T-helper 1 cell (primary cell): ENCODE measurements around the gene CACNB3.

ENCODE experiments used
- DNase-seq, 5 donors: peaks; one replicate each; pipeline ENCODE4 v3.0.0-alpha.2; 2012 to 2020
- total RNA-seq, 4 donors: gene quantifications; one replicate each; lab custom pipeline; 2026; lab: John Stamatoyannopoulos, UW

CACNB3 gene
- 5.4 to 7.3 (median 6.4) reads per million in 4 donors for total RNA-seq

DNA sequence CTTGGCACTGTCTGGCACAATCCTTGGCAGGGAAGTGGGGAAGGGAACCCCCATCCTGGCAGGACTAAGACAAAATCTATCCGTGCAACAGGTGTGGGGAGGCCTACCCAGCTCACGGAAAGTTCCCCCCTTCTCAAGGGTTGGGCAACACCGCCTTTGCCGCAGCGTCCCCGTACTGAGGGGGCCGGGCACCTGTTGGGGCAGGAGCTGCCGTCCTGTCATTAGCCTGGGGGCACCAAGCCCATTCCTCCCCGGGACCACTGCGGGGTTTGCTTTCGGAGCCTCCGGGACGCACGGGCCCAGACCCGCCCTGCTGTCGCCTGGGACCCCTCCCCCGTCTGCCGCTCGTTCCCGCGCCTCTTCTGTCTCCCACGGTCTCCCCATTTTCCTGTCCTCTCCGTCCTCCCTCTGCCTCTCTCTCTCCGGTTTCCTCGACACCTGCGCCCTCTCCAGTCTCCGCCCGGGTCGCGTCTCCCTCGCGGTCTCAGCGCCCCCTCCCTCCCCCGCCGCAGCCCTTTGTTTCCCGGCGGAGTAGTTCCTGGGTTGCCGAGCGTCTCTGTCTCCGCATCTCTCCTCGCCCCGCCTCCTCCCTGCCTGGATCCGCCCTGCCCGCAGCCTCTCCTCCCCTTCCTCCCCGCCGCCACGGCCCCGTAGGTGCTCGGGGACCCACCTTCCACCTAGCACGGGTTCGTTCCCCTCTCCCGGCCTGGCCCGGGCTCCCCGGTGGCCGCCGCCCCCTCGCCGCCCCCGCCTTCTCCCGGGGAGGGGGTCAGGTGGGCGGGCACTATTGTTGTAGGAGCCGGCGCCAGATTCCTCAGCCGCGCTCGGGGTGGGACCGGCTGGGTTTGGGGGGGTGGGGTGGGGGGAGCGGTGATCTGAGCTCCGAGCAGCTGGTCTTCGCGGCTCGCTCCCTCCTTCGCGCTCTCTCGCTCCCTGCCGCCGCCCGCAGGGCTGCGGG is at the start of gene CACNB3:
TSS of gene CACNB3 (plus strand) at position 624 of the 958 bp plus-strand sequence. CDS start 434 bp downstream, outside the sequence.
- DNase-seq = peak; percentile 64 to 77 (median 72)

DNA sequence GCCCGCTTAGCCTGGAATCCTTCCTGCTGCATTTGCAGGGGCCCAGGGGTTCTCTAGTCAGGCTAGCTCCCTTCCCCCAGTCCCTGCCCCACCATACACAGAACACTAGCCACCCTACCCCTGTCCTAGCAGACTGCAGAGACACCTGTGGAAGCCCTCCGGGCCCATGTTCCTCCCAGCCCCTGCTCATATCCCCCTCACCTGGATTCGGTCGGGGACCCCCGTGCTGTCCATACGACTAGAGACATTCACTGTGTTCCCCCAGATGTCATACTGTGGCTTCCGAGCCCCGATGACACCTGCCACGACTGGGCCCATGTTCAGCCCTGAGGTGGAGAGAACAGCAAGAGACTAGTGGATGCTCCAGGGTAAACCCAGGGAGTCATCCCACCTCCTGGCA is 49.6 kb upstream of the CACNB3 start:
- DNase-seq = no peak

DNA sequence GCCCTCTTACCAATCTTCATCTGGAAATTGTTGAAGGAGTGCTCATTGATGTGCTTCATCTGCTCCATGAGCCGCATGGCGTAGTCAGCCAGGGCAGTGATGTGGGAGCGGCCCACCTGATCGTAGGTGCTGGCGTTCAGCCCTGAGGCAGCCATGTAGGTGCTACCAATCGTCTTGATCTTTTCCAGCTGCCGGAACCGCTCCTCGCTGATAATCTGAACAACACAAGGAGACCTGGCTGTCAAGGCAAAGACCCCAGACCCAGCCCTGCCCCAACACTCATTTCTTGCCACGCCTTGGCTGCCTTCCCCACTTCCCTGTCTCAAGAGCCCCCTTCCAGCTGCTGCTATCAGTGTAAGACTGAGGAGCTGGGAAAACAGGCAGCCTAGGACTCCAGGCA is 47.5 kb upstream of the CACNB3 start:
- no peak for DNase-seq

DNA sequence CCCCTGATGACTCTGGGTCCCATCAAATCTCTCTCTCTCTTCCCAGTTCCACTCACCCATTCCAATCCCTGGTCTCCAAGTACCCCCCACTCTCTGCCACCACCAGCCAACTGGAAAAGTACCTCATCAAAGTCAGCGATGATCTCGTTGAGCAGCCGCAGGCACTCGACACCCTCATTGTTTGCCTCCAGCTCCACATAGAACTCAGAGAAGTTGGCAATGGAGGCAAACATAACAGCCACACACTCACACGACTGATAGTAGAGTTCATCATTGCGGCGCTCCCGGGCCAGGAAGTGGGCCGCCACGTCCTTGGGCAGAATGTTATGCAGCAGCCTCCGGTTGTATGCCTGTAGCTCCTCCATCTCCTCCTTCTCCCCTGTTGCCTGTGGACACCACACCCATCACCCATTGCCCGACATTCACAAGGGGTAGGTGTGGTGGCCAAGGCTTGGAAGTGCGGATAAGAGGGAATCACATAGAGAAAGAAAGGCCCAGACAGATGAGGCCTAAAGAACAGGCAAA is 46.6 kb upstream of the CACNB3 start:
- DNase-seq = no peak

DNA sequence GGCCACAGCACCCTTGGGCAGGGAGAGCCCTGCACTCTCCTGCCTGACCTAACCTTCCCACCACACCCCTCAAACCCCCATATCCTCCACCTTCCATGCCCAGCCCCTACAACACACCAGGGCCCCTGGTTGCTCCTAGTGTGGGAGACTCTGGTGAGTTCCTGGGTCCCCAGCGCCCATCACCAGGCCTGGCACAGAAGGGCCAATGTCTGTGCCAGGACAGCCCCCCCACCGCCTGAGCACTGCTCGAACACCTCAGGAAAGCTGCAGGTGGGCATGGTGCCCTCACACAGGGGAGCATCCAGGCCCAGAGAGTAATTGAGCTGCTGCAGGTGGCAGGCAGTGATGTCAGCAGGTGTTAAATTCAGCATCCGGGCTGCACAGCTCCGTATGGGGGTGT is 44.6 kb upstream of the CACNB3 start:
- DNase-seq = no peak

DNA sequence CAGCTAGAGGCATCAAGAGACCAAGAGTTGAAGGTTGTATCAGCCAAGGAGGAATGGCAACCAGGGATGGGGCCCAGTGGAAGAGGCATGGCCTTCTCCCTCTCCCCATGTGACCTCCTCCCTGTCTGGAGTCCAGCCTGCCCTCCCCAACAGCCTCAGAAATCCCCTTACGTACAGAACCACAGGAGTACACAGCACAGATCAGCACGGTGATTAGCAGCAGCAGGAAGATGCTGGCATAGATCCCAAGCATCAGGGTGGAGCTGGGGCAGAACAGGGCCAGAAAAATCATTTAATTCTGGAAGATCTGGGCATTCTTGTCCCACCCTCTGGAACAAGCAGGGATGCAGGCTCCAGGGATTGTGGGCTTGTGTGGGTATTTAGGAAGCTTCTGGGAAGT is 43.8 kb upstream of the CACNB3 start:
- DNase-seq = no peak

DNA sequence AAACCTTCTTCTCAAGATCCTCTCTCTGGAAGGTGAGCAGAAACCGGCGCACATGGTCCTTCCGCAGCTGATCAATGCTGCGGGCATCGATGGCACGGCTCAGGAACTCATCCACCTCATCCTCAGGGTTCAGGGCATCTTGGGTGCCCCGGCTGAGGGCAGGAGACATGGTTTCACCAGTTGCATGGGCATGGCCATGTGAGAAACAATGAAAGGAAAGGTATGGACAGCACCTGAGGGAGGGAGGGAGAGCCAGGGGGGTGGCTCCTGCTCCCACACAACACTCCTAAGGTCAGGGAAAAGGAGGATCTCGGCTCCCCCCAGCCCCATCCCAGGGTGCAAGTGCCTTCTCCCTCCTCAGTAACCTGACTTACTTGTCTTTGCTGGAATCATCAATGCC is 43.0 kb upstream of the CACNB3 start:
- DNase-seq = no peak

DNA sequence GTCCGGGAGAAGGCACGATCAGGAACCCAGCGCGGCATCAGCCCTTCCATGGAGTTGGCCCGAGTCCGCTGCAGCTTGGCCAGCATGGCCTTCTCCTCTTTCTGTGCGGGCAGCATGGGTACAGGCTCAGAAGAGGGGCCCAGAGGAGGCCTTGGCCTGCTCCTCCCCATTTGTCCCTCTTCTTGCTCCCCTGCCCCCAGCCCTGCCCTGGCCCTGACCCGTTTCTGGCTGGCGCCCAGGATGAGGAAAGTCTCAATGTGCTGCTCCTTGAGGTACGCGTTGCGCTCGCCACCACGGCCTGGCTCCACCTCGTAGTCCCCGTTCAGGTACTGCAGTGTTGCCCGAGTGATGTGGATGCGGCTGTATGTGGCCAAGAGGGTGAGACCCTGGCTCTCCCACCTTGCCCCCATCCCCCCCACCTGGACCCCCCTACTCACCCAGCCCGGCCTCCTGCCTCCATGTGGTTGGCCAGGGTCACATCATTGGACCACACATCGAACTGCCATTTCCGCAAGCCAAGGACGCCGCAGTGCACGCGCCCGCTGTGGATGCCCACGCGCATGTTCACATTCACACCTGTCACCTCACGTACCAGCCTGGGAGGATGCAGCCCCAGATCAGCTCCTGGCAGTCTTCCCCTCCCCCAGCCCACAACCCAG is 42.2 kb upstream of the CACNB3 start:
- DNase-seq = no peak

DNA sequence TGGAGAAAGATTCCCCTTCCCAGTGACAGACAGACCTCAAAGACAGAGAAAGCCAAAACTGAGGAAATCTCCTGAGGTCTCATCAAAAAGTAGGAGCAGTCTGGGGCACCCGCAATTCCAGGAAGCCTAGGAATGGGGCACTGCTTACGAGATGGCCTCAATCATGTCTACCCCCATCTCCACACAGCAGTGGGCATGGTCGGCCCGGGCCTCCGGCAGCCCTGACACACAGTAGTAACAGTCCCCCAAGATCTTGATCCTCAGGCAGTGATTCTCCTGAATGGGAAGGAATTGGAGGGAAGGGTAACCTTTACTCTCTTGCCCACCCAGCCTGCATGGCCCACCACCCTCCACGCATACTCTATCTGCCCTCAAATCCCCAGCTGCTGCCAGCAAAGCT is 41.3 kb upstream of the CACNB3 start:
- no peak for DNase-seq

DNA sequence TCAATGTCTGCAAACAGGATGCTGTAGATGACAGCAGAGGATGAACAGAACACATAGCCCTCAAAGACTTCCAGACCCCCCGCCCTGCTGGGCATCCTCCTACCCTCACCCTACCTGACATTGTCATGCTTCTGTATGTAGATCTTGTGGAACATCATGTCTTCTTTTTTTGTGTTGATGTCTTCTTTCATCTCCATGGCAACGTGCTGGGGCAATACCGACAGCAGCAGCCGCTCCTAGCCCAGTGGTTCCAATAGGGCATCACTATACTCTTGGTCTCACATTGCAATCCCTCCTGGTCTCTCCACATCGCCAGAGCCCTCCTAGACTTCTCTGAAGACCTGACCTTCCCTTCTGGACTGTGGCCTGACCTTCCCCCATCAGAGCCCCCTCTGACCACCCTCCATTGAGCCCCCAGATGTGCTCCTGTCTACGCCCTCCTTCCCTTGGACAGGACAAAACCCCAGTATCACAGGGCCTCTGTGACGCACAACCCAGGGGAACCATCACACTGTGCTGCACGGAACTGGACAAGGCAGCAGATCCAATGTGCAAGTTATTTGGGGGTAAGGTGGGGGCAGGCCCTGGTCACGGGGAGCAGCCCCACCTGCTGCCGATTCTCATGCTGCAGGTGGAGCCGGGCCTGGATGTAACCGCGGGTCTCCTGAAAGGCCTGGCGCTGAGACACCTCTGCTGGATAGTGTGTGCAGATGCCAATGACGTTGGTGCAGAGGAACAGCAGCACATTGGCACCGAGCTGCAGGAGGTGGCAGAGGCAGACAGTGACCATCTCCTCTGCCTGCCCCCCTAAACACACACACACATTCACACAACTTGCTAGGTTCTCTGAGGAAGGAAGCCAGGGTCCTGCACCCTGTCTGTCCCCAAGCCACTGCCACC is 40.5 kb upstream of the CACNB3 start:
- no peak for DNase-seq

DNA sequence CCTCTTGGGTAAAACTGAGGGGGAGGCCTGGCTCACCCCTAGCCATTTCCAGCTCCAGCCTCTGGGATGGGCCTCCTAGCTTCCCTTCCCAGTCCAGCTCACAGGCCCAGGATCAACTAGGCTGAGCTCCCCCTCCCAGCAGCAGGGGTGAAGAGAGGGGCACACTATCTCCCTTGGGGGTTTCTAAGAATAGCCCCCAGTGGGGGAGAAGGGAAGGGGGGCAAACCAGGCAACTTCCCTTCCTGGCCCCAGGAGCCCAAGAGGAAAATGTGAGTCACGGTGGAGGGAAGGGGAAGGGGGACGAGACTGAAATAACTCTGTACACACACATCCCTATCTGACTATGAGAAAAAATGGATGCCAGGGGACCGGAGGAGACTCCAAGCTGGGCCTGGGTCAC is 38.4 kb upstream of the CACNB3 start:
- no peak for DNase-seq

DNA sequence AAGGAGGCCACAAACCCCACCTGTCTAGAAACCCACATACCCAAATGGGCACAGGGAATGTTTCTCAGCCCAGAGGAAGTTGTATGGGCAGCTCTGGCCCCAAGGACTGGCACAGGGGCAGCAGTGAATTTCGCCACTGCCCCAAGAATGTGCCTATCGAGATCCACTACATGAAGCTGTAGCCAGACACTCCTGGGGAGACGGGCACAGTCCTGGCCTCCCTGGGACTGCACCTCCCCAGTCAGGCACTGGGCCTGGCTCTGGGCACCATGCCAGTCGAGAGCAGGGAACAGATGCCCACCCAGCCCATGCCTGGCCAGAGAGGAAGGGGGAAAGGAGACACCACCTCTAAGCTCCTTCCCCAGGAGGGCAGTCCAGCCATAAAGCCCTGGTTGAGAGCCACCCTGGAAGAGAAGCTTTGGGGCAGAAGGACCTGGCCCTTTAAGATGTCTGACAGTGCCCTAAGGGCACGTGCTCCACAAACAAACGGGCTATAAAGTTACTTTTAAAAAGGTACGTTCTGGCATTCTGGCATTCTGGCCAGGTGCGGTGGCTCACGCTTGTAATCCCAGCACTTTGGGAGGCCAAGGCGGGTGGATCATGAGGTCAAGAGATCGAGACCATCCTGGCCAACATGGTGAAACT is 37.8 kb upstream of the CACNB3 start:
- no peak for DNase-seq

DNA sequence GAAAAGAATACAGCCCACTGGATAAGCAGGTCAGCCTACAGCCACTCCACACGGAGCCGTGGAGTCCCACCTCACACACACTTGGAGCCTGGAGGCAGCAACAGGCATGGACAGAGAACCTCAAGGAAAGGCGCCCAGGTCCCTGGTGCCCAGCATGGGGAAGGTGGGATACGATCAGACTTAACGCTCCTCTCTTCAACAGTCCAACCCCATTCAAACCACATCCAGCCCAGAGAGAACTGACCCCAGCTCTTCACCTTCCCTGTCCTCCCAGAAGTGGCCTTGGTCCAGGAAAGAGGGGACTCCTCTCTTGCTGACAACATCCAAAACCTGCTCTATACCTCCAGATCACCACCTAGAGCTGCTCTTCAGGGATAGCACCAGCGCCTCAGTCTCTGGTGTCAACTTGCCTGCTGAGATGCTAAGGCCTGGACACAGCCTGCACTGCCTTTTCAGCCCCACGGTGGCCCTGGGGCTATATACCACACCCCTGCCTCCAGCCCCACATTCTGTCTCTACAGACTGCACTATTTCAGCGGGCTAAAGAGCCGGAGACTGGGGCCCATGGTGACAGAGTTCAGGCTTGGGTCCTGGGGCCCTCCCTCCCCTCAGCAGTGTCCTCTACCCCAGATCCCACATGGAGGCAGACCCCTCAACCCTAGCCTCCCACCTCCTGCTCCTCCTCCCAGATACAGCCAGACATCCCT is 36.4 kb upstream of the CACNB3 start:
- no peak for DNase-seq

DNA sequence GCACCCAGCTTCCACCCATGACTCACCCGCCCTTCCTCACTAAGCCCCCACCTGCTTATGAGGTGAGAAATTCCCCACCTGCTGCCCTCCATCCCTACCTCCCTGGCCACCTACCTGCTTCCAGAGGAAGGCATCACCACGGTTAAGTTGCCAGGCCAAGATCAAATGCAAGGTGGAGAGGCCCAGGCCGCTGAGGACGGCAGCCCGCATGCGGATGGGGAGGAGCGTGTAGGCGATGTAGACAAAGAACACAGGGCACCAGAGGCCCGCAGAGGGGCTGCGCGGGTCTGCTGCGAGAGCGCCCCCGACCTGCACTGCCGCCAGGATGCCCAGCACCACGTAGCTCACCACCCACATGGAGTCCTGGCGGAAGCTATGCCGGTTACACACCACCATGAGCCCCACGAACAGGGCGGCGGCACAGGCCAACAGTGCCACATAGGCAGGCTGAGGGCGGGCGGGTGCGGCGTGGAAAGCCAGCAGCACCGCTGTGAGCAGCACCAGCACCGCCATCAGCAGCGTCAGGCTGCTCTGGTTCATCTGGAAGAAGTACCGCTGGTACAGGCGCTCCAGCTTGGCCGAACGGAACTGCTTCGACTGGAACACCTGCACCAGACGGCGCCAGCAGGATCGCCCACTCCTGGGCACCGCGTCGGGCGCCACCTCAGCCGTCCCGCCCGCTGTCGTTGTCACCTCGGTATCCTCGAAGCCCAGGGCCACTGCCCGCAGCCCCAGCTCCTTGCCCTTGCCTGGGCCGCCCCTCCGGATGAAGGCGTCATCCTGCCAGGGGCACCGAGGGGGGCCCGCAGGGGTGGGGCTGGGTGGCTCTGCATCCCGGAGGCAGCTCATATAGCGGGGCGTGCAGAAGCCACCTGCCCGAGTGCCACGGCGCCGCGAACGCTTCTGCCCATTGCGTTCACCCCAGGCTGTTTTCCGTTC is 35.6 kb upstream of the CACNB3 start:
- no peak for DNase-seq

DNA sequence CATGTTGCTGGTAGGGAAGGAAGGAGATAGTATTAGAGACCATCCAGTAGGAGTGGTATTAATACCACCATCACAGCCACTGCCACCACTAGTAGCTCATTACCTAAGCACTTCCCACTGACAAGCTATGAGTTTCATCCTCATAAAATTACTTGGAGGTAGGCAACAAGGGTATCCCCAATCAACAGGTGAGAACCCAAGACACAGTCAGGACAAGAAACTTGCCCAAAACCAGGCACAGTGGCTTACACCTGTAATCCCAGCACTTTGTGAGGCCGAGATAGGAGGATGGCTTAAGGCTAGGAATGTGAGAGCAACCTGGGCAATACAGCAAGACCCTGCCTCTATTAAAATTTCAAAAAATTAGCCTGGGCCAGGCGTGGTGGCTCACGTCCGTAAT is 34.9 kb upstream of the CACNB3 start:
- no peak for DNase-seq

DNA sequence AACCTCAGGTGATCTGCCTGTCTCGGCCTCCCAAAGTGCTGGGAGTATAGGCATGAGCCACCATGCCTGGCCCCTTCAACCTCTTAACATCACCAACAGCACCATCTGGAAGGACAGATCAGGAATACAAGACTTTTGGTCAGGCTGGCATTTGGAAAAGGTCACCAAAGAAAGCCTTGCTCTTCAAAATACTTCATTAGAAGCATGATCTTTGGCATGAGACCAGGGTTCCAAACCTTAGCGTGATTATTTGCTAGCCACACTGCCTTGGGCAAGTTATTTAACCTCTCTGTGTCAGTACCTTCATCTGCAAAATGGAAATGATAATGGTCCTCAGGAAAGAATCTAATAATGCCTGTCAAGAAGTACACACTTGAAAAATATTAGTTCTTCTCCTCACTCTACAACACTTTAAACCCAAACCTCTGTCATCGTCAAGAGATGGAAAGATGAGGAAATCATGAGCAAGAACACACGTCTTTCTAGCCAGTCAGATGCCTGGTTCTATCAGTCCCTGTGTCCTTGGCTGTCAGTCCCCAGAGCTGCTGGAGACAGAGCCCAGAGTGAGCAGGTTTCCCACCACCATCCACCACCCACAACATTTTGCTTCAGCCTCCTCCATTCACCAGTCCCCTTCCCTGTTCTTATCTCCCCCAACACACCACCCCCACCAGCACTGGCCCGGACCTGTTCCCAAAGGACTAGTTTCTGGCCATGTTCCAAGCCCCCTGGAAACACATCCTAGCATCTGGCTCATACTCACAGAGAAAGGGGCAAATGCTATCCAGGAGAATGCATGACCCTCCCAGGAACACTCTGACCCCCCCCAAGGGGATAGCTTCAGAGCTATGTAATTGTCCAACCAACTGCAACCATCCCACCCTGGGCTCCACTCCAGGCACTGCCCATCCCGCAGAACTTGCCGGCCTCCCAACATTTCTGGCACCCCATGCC is 31.4 kb upstream of the CACNB3 start:
- no peak for DNase-seq

DNA sequence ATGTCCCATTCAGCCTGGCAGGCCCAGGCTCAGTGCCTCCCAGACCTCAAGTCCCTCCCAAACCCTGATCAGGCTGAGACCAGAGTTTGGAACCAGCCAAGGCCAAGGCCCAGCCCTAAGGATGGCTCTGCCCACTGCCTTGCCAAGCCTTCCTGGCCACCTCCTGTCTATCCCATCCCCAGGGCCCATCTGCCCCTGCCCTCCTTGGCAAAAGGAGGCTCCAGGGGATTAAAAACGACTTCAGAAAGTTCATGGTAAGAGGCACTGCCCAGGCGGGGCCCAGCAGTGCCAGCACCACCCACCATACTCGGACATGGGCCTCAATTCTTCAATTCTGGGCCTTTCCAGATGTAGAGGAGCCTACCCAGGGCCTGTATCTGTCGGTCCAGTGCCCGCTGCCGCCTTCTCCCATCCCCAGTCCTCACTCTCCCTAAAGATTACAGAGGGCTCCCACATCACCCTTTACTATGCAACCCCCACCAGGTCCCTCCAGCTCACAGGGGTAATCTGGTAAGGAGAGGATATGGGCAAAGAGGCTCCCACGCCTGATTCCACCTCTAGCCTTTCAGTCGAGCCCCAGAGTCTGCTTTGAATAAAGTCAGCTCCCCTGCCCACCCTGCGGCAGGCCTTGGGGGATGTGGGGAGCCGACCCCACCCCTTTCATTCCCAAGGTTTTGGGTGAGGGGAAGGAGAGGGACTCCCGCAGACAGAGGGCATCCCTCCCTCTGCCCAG is 30.3 kb upstream of the CACNB3 start:
- no peak for DNase-seq

DNA sequence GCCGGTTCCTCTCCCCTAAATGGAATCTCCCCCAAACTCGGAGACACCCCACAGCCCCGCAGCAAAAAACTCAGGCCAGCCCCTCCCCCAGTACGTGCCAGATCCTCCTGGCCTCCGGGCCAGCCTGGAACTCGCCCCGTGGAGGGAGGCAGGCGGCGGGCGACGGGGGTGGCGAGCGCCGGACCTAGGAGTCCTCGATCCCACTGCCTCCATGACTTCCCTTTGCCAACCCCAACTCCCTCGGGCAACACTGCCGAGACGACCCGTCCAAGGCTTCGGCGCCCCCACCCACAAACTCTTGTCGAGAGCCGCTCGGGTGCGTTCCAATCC is 29.8 kb upstream of the CACNB3 start:
- no peak for DNase-seq
